K562 (cell line): Measurements from ENCODE around the gene GPN3. TPM values are rescaled to one million over a fixed set of nuclear protein-coding genes. Genes with fewer than 3 reads are reported as not detected.
"Not testable (repeated sequence)": the region's sequence is repeated elsewhere in the genome, so short reads cannot be mapped to it uniquely, and the experiment has no call there.

Experiments
- ATAC-seq: fragments of 200-7000 bp; cut with Tn5 transposase; 3 replicates; pipeline ENCODE4 v1.9.1; 2020; ENCODE audit warnings: moderate library complexity
- BruUV-seq: library from RNA; stranded (reverse); fragments of 400-500 nt; replicated peaks from 2 replicates; lab custom pipeline; 2021; lab: Mats Ljungman, UMichigan
- CTCF ChIA-PET: fragments of 300-600 bp; formaldehyde crosslinking; extraction: SDS; loops from one replicate; lab custom pipeline; 2021; ENCODE audit warnings: low intra/inter-chr PET ratio; lab: Yijun Ruan, JAX
- POLR2A ChIA-PET: fragments of 300-600, 350-650 bp; sonication (Branson Sonifier 250); formaldehyde crosslinking; extraction: SDS; loops from one replicate; lab custom pipeline; 2021; ENCODE audit warnings: antibody characterized with exemption, inconsistent platforms; lab: Yijun Ruan, JAX
- DNase-seq, 4 experiments: peaks; one replicate each; pipeline versions ENCODE4 v3.0.0 to v3.0.0-alpha.2; 2011 to 2018; ENCODE audit warnings: low spot score in 3 of 4, mixed read lengths in 3 of 4; ENCODE audit errors: extremely low read depth in 1 of 4
- FAIRE-seq: peaks from 2 replicates; lab custom pipeline; 2011; peaks lifted over from hg19 to GRCh38; lab: Jason Lieb, UNC
- H2AFZ ChIP-seq: 2 replicates; pipeline ENCODE4 v1.6.0; 2011; ENCODE audit warnings: low read depth, low read length, control low read depth, inconsistent platforms
- H3K27ac ChIP-seq: fragments of 200-600 bp; 3 replicates; pipeline ENCODE4 v1.8.0; 2011; ENCODE audit warnings: low read depth, mild to moderate bottlenecking, control low read depth, inconsistent platforms, low read length, moderate library complexity, mixed read lengths; ENCODE audit errors: extremely low read depth
- H3K27me3 ChIP-seq, 2 experiments: fragments of 300-600 bp in 1 of 2; 2 replicates in 1 of 2; 3 replicates in 1 of 2; pipeline versions ENCODE4 v1.6.0 to v1.8.0; 2011; ENCODE audit warnings: inconsistent platforms in 2 of 2, low read length in 2 of 2, mild to moderate bottlenecking in 1 of 2, mixed read lengths in 1 of 2, moderate library complexity in 1 of 2; ENCODE audit not compliant: control insufficient read depth in 2 of 2, insufficient read depth in 2 of 2
- H3K36me3 ChIP-seq: fragments of 300-600 bp; 3 replicates; pipeline ENCODE4 v1.8.0; 2011; ENCODE audit warnings: mild to moderate bottlenecking, low read length, inconsistent platforms; ENCODE audit not compliant: control insufficient read depth, insufficient read depth
- H3K4me1 ChIP-seq, 2 experiments: fragments of 200-600 bp in 1 of 2; replicated peaks in 1 of 2; 2 replicates in 1 of 2; 3 replicates in 1 of 2; pipeline versions ENCODE4 v1.5.1 to v1.8.0; 2011; ENCODE audit warnings: inconsistent platforms in 2 of 2, low read length in 2 of 2, mild to moderate bottlenecking in 1 of 2, mixed read lengths in 1 of 2, moderate library complexity in 1 of 2; ENCODE audit not compliant: control insufficient read depth in 2 of 2, insufficient read depth in 2 of 2
- H3K4me2 ChIP-seq: 2 replicates; pipeline ENCODE4 v1.6.1; 2011; ENCODE audit warnings: low read length, control low read depth, inconsistent platforms, mixed read lengths; ENCODE audit not compliant: insufficient read depth
- H3K4me3 ChIP-seq: fragments of 200-600 bp; sonication (generic), shearing (Covaris generic); 2 replicates; pipeline ENCODE4 v1.5.1; 2016; ENCODE audit warnings: control low read depth, inconsistent platforms
- H3K79me2 ChIP-seq: fragments of 200-600 bp; 3 replicates; pipeline ENCODE4 v1.8.0; 2011; ENCODE audit warnings: low read length, inconsistent platforms; ENCODE audit not compliant: control insufficient read depth, insufficient read depth
- H3K9ac ChIP-seq, 2 experiments: 2 replicates each; pipeline versions ENCODE4 v1.6.0 to v1.6.1; 2011; ENCODE audit warnings: low read depth in 2 of 2, low read length in 2 of 2, control low read depth in 1 of 2, inconsistent platforms in 1 of 2, mild to moderate bottlenecking in 1 of 2, mixed read lengths in 1 of 2; ENCODE audit not compliant: insufficient read depth in 1 of 2
- H3K9me1 ChIP-seq: one replicate; pipeline ENCODE4 v1.6.0; 2011; ENCODE audit warnings: inconsistent platforms, mild to moderate bottlenecking, low read length, moderate library complexity; ENCODE audit not compliant: control insufficient read depth, insufficient read depth
- H3K9me3 ChIP-seq: replicated peaks from 2 replicates; pipeline ENCODE4 v1.5.1; 2011; ENCODE audit warnings: low read depth, low read length, inconsistent platforms; ENCODE audit not compliant: control insufficient read depth, insufficient read depth
- H4K20me1 ChIP-seq: replicated peaks from 2 replicates; pipeline ENCODE4 v1.6.1; 2011; ENCODE audit warnings: low read length, inconsistent platforms, mixed read lengths; ENCODE audit not compliant: control insufficient read depth, insufficient read depth
- ZBTB40 ChIP-seq, 2 experiments: fragments of 450-650 bp in 1 of 2; sonication (generic) in 1 of 2; formaldehyde crosslinking in 1 of 2; IDR thresholded peaks; 2 replicates each; pipeline versions ENCODE4 v1.7.1 to v1.9.0; 2016 to 2022; ENCODE audit warnings: inconsistent platforms in 1 of 2, mild to moderate bottlenecking in 1 of 2, missing genetic modification reagents in 1 of 2
- ZNF384 ChIP-seq: IDR thresholded peaks from 2 replicates; pipeline ENCODE4 v1.6.1; 2012; ENCODE audit warnings: low read depth, low read length, improper control_type of control experiment
- WGBS: fragments of 100-300 bp; shearing (Covaris generic); methylation state at CpG from one replicate; pipeline ENCODE4 v1.1.6; 2016; ENCODE audit warnings: low coverage, mixed read lengths; ENCODE audit not compliant: insufficient coverage; ENCODE audit errors: missing lambda C conversion rate; 5-methylcytosine and 5-hydroxymethylcytosine counted together
- in situ Hi-C: fragments of 300-500 bp; cut with MboI; formaldehyde crosslinking; loops from 4 replicates; pipeline ENCODE4 v1.15.0; 2018; ENCODE audit warnings: inconsistent platforms, mixed read lengths
- intact Hi-C: fragments of 100-400 bp; cut with micrococcal nuclease; formaldehyde crosslinking; loops from 2 replicates; pipeline ENCODE4 v1.14.2; 2022
- polyA plus RNA-seq, 8 experiments: library from polyadenylated mRNA; depleted of rRNA in 4 of 8; stranded (reverse) in 5 of 8; unstranded in 3 of 8; fragments of >200 nt; fragmentation: Nextera tagmentation in 2 of 8; fragmentation: Illumina TruSeq in 1 of 8; extraction: Ambion mirVana in 2 of 8; extraction: Trizol in 1 of 8; gene quantifications; 2 replicates each; pipeline versions ENCODE4 v1.2.1 to v1.2.3, GENCODE V29; 2011 to 2014; ENCODE audit warnings: inconsistent platforms in 1 of 8, missing spikeins in 1 of 8
- total RNA-seq, 7 experiments: library from RNA; depleted of rRNA in 6 of 7; stranded (reverse); fragments of >200 nt in 6 of 7; fragmentation: Illumina TruSeq in 2 of 7; extraction: Trizol in 2 of 7; gene quantifications; 2 replicates each; pipeline versions ENCODE4 v1.2.1 to v1.2.3, GENCODE V29; 2011 to 2021; ENCODE audit warnings: low replicate concordance in 1 of 7

The GPN3 gene
- total and polyA plus RNA-seq, 9 of the 15 experiments (the other 6 are each of a cell fraction or from before 2014, with no cell fraction given): 35.8 to 123 (median 64.2) TPM

- not testable (repeated sequence) for FAIRE-seq
Observed at GRCh38 chr12:110461189-110461588, 6.9 kb downstream of the GPN3 start.

More at GRCh38 chr12:110461189-110461588, 6.9 kb downstream of the GPN3 start:
- Histone ChIP-seq H3K4me1 (peaks cover 12 to 15% of the 10 kb centered on the region in 2 experiments; a peak in 3 of 5 replicates), H3K36me3 (peaks cover 72% of the 10 kb centered on the region), H3K79me2 (peaks cover 24% of the 10 kb centered on the region)
- intact Hi-C loops, H3K27ac ChIP-seq, DNase-seq, H3K9me3 ChIP-seq, CTCF ChIA-PET, H3K4me2 ChIP-seq, H4K20me1 ChIP-seq, in situ Hi-C loops, H3K4me3 ChIP-seq, H3K9ac ChIP-seq, H3K27me3 ChIP-seq, H3K9me1 ChIP-seq, H2AFZ ChIP-seq, ATAC-seq, BruUV-seq: not testable (repeated sequence)
- POLR2A ChIA-PET: interaction anchor here (2.4 kb wide), 1 partner anchor 11 kb away, joined by 14 read pairs; the partner anchor contains the start of gene ARPC3
- WGBS: 91% methylated on average over 5 of the region's 5 CpGs
- TF ChIP-seq ZBTB40 (IDR thresholded peaks at IDR 0.05) (peak; percentile 89), ZBTB40 (CRISPR knock-in tag; IDR thresholded peaks at IDR 0.05) (peak; percentile 72), ZNF384 (peak; percentile 30; the same call in 1 of the 2 replicates)
